Endothelial cell of umbilical vein (primary cell): Measurements from ENCODE around the gene PHOX2A. TPM values are rescaled to one million over a fixed set of nuclear protein-coding genes. Genes with fewer than 3 reads are reported as not detected.

Source experiments
- BruUV-seq: library from RNA; stranded (reverse); fragments of 400-500 nt; replicated peaks from 2 replicates; lab custom pipeline; 2021; lab: Mats Ljungman, UMichigan
- CTCF ChIA-PET: fragments of 300-600, 350-600 bp; sonication (Branson Sonifier 250); formaldehyde crosslinking; loops from one replicate; lab custom pipeline; 2021; ENCODE audit warnings: antibody characterized with exemption, inconsistent platforms; lab: Charles Lee
- POLR2A ChIA-PET: fragments of 300-600, 350-600 bp; sonication (Branson Sonifier 250); formaldehyde crosslinking; loops from one replicate; lab custom pipeline; 2021; ENCODE audit warnings: antibody characterized with exemption, inconsistent platforms; lab: Charles Lee
- DNase-seq: peaks from one replicate; pipeline ENCODE4 v3.0.0-alpha.2; 2011; ENCODE audit warnings: low read depth, low spot score
- FAIRE-seq: peaks from 2 replicates; lab custom pipeline; 2011; peaks lifted over from hg19 to GRCh38; lab: Jason Lieb, UNC
- H2AFZ ChIP-seq: 2 replicates; pipeline ENCODE4 v1.6.0; 2012; ENCODE audit warnings: low read depth, low read length, control low read depth, inconsistent platforms
- H3K27ac ChIP-seq: 2 replicates; pipeline ENCODE4 v1.5.1; 2011; ENCODE audit warnings: low read depth, mild to moderate bottlenecking, control low read depth, low read length, moderate library complexity; ENCODE audit not compliant: insufficient read depth
- H3K27me3 ChIP-seq, 2 experiments: 2 replicates each; pipeline versions ENCODE4 v1.6.0 to v1.6.1; 2011; ENCODE audit warnings: low read length in 2 of 2, mixed read lengths in 1 of 2; ENCODE audit not compliant: control insufficient read depth in 2 of 2, insufficient read depth in 2 of 2
- H3K36me3 ChIP-seq, 2 experiments: 2 replicates in 1 of 2; 3 replicates in 1 of 2; pipeline ENCODE4 v1.5.1; 2011; ENCODE audit warnings: low read length in 2 of 2, mild to moderate bottlenecking in 1 of 2, moderate library complexity in 1 of 2; ENCODE audit not compliant: control insufficient read depth in 2 of 2, insufficient read depth in 2 of 2; ENCODE audit errors: extremely low read depth in 1 of 2
- H3K4me1 ChIP-seq: 3 replicates; pipeline ENCODE4 v1.5.1; 2011; ENCODE audit warnings: mild to moderate bottlenecking, low read length; ENCODE audit not compliant: control insufficient read depth, insufficient read depth; ENCODE audit errors: extremely low read depth
- H3K4me2 ChIP-seq: 2 replicates; pipeline ENCODE4 v1.6.1; 2011; ENCODE audit warnings: low read length, control low read depth, mixed read lengths; ENCODE audit not compliant: insufficient read depth
- H3K4me3 ChIP-seq, 3 experiments: fragments of 200-600 bp in 1 of 3; sonication (generic), shearing (Covaris generic) in 1 of 3; replicated peaks in 1 of 3; 2 replicates each; pipeline ENCODE4 v1.5.1; 2011 to 2016; ENCODE audit warnings: control low read depth in 3 of 3, low read length in 3 of 3, mild to moderate bottlenecking in 2 of 3, inconsistent platforms in 1 of 3, low read depth in 1 of 3, moderate library complexity in 1 of 3; ENCODE audit not compliant: insufficient read depth in 1 of 3
- H3K79me2 ChIP-seq: 2 replicates; pipeline ENCODE4 v1.6.0; 2012; ENCODE audit warnings: low read length, inconsistent platforms; ENCODE audit not compliant: control insufficient read depth, insufficient read depth
- H3K9ac ChIP-seq: replicated peaks from 2 replicates; pipeline ENCODE3; 2011; ENCODE audit warnings: low read length, control low read depth; ENCODE audit not compliant: insufficient read depth; ENCODE audit errors: extremely low read depth
- H3K9me1 ChIP-seq: replicated peaks from 3 replicates; pipeline ENCODE4 v1.6.0; 2011; ENCODE audit warnings: mild to moderate bottlenecking, low read length; ENCODE audit not compliant: control insufficient read depth, insufficient read depth; ENCODE audit errors: extremely low read depth
- H3K9me3 ChIP-seq: replicated peaks from 2 replicates; pipeline ENCODE4 v1.5.1; 2012; ENCODE audit warnings: low read length, inconsistent platforms; ENCODE audit not compliant: control insufficient read depth, insufficient read depth
- H4K20me1 ChIP-seq: replicated peaks from 2 replicates; pipeline ENCODE3; 2011; ENCODE audit warnings: mild to moderate bottlenecking, low read length; ENCODE audit not compliant: control insufficient read depth, insufficient read depth; ENCODE audit errors: extremely low read depth
- CTCF ChIP-seq, 2 donors: IDR thresholded peaks; 1 replicate in 1 of 2; 2 replicates in 1 of 2; pipeline ENCODE4 v1.5.1; 2011; ENCODE audit warnings: low read length in 2 of 2, mild to moderate bottlenecking in 2 of 2, moderate library complexity in 2 of 2, control low read depth in 1 of 2, inconsistent platforms in 1 of 2, low read depth in 1 of 2; ENCODE audit not compliant: insufficient read depth in 1 of 2; ENCODE audit errors: extremely low read depth in 1 of 2
- EZH2 ChIP-seq: IDR thresholded peaks from 2 replicates; pipeline ENCODE4 v1.6.1; 2012; ENCODE audit warnings: borderline replicate concordance, low read depth, mild to moderate bottlenecking, moderate library complexity, low read length, inconsistent platforms; ENCODE audit not compliant: severe bottlenecking
- GATA2 ChIP-seq: IDR thresholded peaks from 2 replicates; pipeline ENCODE4 v1.7.0; 2011; ENCODE audit warnings: low read depth, mild to moderate bottlenecking, moderate library complexity, mixed read lengths, low read length; ENCODE audit not compliant: insufficient read length, insufficient read depth
- JUN ChIP-seq: IDR thresholded peaks from 2 replicates; pipeline ENCODE4 v1.6.1; 2011; ENCODE audit warnings: borderline replicate concordance, low read depth; ENCODE audit not compliant: insufficient read length, insufficient read depth
- MAX ChIP-seq: IDR thresholded peaks from 2 replicates; pipeline ENCODE4 v1.6.1; 2011; ENCODE audit not compliant: insufficient read depth, insufficient read length
- MYC ChIP-seq: IDR thresholded peaks from one replicate; pipeline ENCODE4 v1.6.1; 2011; ENCODE audit warnings: mild to moderate bottlenecking, low read depth, low read length
- POLR2A ChIP-seq: IDR thresholded peaks from 2 replicates; pipeline ENCODE4 v1.6.1; 2012; ENCODE audit warnings: low read depth, mild to moderate bottlenecking, control low read depth, low read length
- POLR2AphosphoS5 ChIP-seq: IDR thresholded peaks from 2 replicates; pipeline ENCODE4 v1.6.1; 2012; ENCODE audit warnings: low read depth, mild to moderate bottlenecking, control low read depth, low read length, moderate library complexity; ENCODE audit not compliant: insufficient read depth
- dilution Hi-C: fragments of 300-500 bp; cut with MboI; formaldehyde crosslinking; loops from one replicate; pipeline ENCODE4 v1.15.0; 2019; ENCODE audit warnings: low sequenced_read_pairs; ENCODE audit not compliant: extremely low pct_ligation_motif_present
- intact Hi-C: fragments of 100-400 bp; cut with micrococcal nuclease; formaldehyde crosslinking; loops from one replicate; pipeline ENCODE4 v1.10.0; 2022
- polyA plus RNA-seq, 4 experiments: library from polyadenylated mRNA; depleted of rRNA in 3 of 4; stranded (reverse) in 3 of 4; unstranded in 1 of 4; fragments of >200 nt; gene quantifications; 2 replicates each; pipeline versions ENCODE4 v1.2.1 to v1.2.3, GENCODE V29; 2011 to 2012; ENCODE audit warnings: missing spikeins in 1 of 4
- total RNA-seq: library from RNA; stranded (reverse); gene quantifications from 2 replicates; pipeline ENCODE4 v1.2.3, GENCODE V29; 2021

Gene PHOX2A
- total and polyA plus RNA-seq, 2 donors (not counting 3 experiments of a cell fraction or from before 2014, with no cell fraction given) = not detected

GRCh38 chr11:72293391-72293790, 49.4 kb upstream of the PHOX2A start:
- H3K27ac ChIP-seq = no peak overlapping the region
- H3K4me2 ChIP-seq = no peak overlapping the region
- no TSS peak for BruUV-seq
- intact Hi-C loops = no loop called here
- TF ChIP-seq MAX = no peak
- no peak for TF ChIP-seq CTCF (IDR thresholded peaks at IDR 0.05; ENCODE audit: extremely low read depth in 1 of 2, insufficient read depth in 1 of 2, low read depth in 1 of 2, low read length in 2 of 2)
- TF ChIP-seq POLR2A = no peak
- TF ChIP-seq POLR2AphosphoS5 = no peak
- no peak for TF ChIP-seq MYC
- no peak for TF ChIP-seq EZH2
- no peak for TF ChIP-seq GATA2
- no peak for TF ChIP-seq JUN
- dilution Hi-C loops = no loop called here
- H3K9me1 ChIP-seq = no peaks in the 10 kb centered on the region
- no peaks in the 10 kb centered on the region for H3K27me3 ChIP-seq
- H3K9me3 ChIP-seq = no peaks in the 10 kb centered on the region
- H3K4me3 ChIP-seq = no peak overlapping the region
- H4K20me1 ChIP-seq = no peaks in the 10 kb centered on the region
- no peaks in the 10 kb centered on the region for H3K79me2 ChIP-seq
- FAIRE-seq (no peak), DNase-seq (no peak)
- no peaks in the 10 kb centered on the region for H3K4me1 ChIP-seq
- H3K36me3 ChIP-seq = peaks cover 0 to 4% of the 10 kb centered on the region in 2 experiments
- H3K9ac ChIP-seq = no peak overlapping the region
- CTCF ChIA-PET = interaction anchor here (0.9 to 4.4 kb wide), 2 partner anchors 11 to 138 kb away, joined by 3 to 39 read pairs; no protein-coding TSS in a partner anchor
- H2AFZ ChIP-seq = no peak overlapping the region
- POLR2A ChIA-PET = no interaction called here
